HepG2 (cell line): ENCODE results near the gene HOXD8. TPM values are rescaled to one million over a fixed set of nuclear protein-coding genes. Genes with fewer than 3 reads are reported as not detected.

ENCODE experiments used
- BCL3 ChIP-seq: sonication (generic); formaldehyde crosslinking; IDR thresholded peaks from 2 replicates; pipeline ENCODE4 v1.5.1; 2020; ENCODE audit warnings: mild to moderate bottlenecking, missing genetic modification reagents, moderate library complexity
- CHCHD3 ChIP-seq: sonication (generic); formaldehyde crosslinking; IDR thresholded peaks from 2 replicates; pipeline ENCODE4 v1.8.0; 2022; ENCODE audit warnings: mild to moderate bottlenecking, missing genetic modification reagents, moderate library complexity
- DNMT1 ChIP-seq: sonication (generic); formaldehyde crosslinking; IDR thresholded peaks from 2 replicates; pipeline ENCODE4 v1.5.1; 2020; ENCODE audit warnings: mild to moderate bottlenecking, missing genetic modification reagents
- NFIC ChIP-seq: IDR thresholded peaks from 2 replicates; pipeline ENCODE4 v1.6.1; 2012; ENCODE audit warnings: mild to moderate bottlenecking, low read length, inconsistent platforms
- PCBP1 ChIP-seq: fragments of 200-400 bp; formaldehyde crosslinking; IDR thresholded peaks from 2 replicates; pipeline ENCODE4 v1.6.1; 2017; ENCODE audit warnings: mild to moderate bottlenecking, low read depth, low read length, borderline replicate concordance
- ZEB1 ChIP-seq: IDR thresholded peaks from 2 replicates; pipeline ENCODE4 v1.6.1; 2012; ENCODE audit warnings: mild to moderate bottlenecking, low read depth, inconsistent platforms; ENCODE audit not compliant: insufficient replicate concordance
- ZFYVE20 ChIP-seq: sonication (generic); formaldehyde crosslinking; IDR thresholded peaks from 2 replicates; pipeline ENCODE4 v1.8.0; 2023; ENCODE audit warnings: low read depth, mild to moderate bottlenecking, moderate library complexity, missing genetic modification reagents, borderline replicate concordance
- ZNF333 ChIP-seq: sonication (generic); formaldehyde crosslinking; IDR thresholded peaks from 2 replicates; pipeline ENCODE4 v1.4.0; 2020; ENCODE audit warnings: mild to moderate bottlenecking, missing genetic modification reagents, borderline replicate concordance
- ZNF563 ChIP-seq: sonication (generic); formaldehyde crosslinking; IDR thresholded peaks from 2 replicates; pipeline ENCODE4 v1.8.0; 2022; ENCODE audit warnings: mild to moderate bottlenecking, moderate library complexity, missing genetic modification reagents
- ZNF687 ChIP-seq: sonication (generic); formaldehyde crosslinking; IDR thresholded peaks from 2 replicates; pipeline ENCODE4 v1.5.1; 2020; ENCODE audit warnings: mild to moderate bottlenecking, missing genetic modification reagents, moderate library complexity
- polyA plus RNA-seq, 8 experiments: library from polyadenylated mRNA; depleted of rRNA in 3 of 8; stranded (reverse) in 7 of 8; unstranded in 1 of 8; fragments of >200 nt; fragmentation: Illumina TruSeq in 4 of 8; extraction: Trizol in 4 of 8; gene quantifications; 2 replicates each; pipeline versions ENCODE4 v1.2.1 to v1.2.3, GENCODE V29; 2011 to 2016; ENCODE audit warnings: low read depth in 4 of 8, missing spikeins in 1 of 8, mixed read lengths in 1 of 8; ENCODE audit not compliant: insufficient read depth in 1 of 8
- total RNA-seq, 5 experiments: library from RNA; depleted of rRNA; stranded (reverse); fragments of >200 nt; fragmentation: Illumina TruSeq; extraction: Trizol; gene quantifications; 2 replicates each; pipeline ENCODE4 v1.2.3, GENCODE V29; 2016; ENCODE audit warnings: low read depth in 1 of 5
- TF ChIP-seq, protein P1 (sequence below): sonication (generic); formaldehyde crosslinking; IDR thresholded peaks from 2 replicates; pipeline ENCODE4 v1.8.0; 2022; ENCODE audit warnings: mild to moderate bottlenecking, missing genetic modification reagents; ENCODE audit not compliant: insufficient replicate concordance
- TF ChIP-seq, protein P2 (sequence below): sonication (generic); formaldehyde crosslinking; IDR thresholded peaks from 2 replicates; pipeline ENCODE4 v1.5.0; 2020; ENCODE audit warnings: missing genetic modification reagents
- TF ChIP-seq, protein P3 (sequence below): sonication (generic); formaldehyde crosslinking; IDR thresholded peaks from 2 replicates; pipeline ENCODE4 v1.4.0; 2020; ENCODE audit warnings: missing genetic modification reagents, borderline replicate concordance

Gene HOXD8
- total and polyA plus RNA-seq, 2 of the 13 experiments (the other 11 are each of a cell fraction or from before 2014, with no cell fraction given): not detected

- TF ChIP-seq ZEB1 (no peak), ZNF333 (CRISPR knock-in tag) (no peak), ZNF687 (CRISPR knock-in tag) (peak; percentile 72), NFIC (no peak), BCL3 (CRISPR knock-in tag) (no peak), DNMT1 (no peak), ZNF563 (CRISPR knock-in tag) (no peak), ZFYVE20 (CRISPR knock-in tag) (no peak), CHCHD3 (no peak), PCBP1 (no peak)
- TF ChIP-seq, protein P1, sequence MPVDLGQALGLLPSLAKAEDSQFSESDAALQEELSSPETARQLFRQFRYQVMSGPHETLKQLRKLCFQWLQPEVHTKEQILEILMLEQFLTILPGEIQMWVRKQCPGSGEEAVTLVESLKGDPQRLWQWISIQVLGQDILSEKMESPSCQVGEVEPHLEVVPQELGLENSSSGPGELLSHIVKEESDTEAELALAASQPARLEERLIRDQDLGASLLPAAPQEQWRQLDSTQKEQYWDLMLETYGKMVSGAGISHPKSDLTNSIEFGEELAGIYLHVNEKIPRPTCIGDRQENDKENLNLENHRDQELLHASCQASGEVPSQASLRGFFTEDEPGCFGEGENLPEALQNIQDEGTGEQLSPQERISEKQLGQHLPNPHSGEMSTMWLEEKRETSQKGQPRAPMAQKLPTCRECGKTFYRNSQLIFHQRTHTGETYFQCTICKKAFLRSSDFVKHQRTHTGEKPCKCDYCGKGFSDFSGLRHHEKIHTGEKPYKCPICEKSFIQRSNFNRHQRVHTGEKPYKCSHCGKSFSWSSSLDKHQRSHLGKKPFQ: peak; percentile 26
- TF ChIP-seq, protein P2, sequence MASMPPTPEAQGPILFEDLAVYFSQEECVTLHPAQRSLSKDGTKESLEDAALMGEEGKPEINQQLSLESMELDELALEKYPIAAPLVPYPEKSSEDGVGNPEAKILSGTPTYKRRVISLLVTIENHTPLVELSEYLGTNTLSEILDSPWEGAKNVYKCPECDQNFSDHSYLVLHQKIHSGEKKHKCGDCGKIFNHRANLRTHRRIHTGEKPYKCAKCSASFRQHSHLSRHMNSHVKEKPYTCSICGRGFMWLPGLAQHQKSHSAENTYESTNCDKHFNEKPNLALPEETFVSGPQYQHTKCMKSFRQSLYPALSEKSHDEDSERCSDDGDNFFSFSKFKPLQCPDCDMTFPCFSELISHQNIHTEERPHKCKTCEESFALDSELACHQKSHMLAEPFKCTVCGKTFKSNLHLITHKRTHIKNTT (CRISPR knock-in tag): no peak
- TF ChIP-seq, protein P3, sequence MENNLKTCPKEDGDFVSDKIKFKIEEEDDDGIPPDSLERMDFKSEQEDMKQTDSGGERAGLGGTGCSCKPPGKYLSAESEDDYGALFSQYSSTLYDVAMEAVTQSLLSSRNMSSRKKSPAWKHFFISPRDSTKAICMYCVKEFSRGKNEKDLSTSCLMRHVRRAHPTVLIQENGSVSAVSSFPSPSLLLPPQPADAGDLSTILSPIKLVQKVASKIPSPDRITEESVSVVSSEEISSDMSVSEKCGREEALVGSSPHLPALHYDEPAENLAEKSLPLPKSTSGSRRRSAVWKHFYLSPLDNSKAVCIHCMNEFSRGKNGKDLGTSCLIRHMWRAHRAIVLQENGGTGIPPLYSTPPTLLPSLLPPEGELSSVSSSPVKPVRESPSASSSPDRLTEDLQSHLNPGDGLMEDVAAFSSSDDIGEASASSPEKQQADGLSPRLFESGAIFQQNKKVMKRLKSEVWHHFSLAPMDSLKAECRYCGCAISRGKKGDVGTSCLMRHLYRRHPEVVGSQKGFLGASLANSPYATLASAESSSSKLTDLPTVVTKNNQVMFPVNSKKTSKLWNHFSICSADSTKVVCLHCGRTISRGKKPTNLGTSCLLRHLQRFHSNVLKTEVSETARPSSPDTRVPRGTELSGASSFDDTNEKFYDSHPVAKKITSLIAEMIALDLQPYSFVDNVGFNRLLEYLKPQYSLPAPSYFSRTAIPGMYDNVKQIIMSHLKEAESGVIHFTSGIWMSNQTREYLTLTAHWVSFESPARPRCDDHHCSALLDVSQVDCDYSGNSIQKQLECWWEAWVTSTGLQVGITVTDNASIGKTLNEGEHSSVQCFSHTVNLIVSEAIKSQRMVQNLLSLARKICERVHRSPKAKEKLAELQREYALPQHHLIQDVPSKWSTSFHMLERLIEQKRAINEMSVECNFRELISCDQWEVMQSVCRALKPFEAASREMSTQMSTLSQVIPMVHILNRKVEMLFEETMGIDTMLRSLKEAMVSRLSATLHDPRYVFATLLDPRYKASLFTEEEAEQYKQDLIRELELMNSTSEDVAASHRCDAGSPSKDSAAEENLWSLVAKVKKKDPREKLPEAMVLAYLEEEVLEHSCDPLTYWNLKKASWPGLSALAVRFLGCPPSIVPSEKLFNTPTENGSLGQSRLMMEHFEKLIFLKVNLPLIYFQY (CRISPR knock-in tag): 0 out of 2 replicates have a peak, but pooled peaks have one; percentile 27
Observed at GRCh38 chr2:176096986-176097819, 32.3 kb upstream of the HOXD8 start (continued).
